ENCODE data around the gene SP2.

Gene SP2

DNA sequence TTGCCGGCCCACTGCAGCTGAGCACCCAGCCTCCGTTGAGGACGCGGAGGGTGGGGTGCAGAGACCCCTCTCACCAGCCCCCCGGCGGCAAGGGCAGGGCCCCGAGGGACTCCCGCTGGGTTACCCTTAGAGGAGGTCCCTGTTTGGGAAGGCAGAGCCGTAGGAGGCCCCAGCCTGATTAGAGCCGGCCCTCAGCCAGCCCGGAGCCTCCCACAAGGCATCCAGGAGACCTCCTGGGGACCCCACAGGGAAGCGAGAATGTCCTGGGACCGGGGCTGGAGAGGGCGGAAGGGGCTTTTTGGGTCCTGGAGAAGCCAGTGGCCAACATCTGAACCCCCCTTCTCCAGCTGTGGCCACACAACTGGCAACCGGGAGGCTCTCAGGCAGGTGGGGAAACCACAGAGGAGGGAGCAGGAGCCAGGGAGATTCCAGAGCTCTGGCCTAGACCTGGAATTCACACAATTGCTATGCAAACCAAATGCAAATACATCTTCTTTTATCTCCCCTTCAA lies 23.3 kb upstream of the SP2 start:
- Histone ChIP-seq H3K4me1 (ENCODE audit: control insufficient read depth, low read depth, low read length) (peaks cover 42% of the 10 kb centered on the region), H3K27ac (ENCODE audit: low read length) (no peak overlapping the region), H3K9me3 (ENCODE audit: control insufficient read depth, low read depth, low read length) (no peaks in the 10 kb centered on the region), H3K36me3 (ENCODE audit: control insufficient read depth, low read depth, low read length) (no peaks in the 10 kb centered on the region), H3K4me3 (ENCODE audit: low read length) (peak overlapping the region; percentile 51), H3K27me3 (ENCODE audit: control insufficient read depth, insufficient read depth, low read length) (peaks cover 29% of the 10 kb centered on the region), H3K9ac (ENCODE audit: low read length) (no peak overlapping the region)

GRCh38 chr17:47873200-47874090 lies 22.6 kb upstream of the SP2 start:
- Histone ChIP-seq H3K4me1 (ENCODE audit: control insufficient read depth, low read depth, low read length) (peaks cover 47% of the 10 kb centered on the region), H3K9ac (ENCODE audit: low read length) (no peak overlapping the region), H3K4me3 (ENCODE audit: low read length) (peak overlapping the region; percentile 51)

DNA sequence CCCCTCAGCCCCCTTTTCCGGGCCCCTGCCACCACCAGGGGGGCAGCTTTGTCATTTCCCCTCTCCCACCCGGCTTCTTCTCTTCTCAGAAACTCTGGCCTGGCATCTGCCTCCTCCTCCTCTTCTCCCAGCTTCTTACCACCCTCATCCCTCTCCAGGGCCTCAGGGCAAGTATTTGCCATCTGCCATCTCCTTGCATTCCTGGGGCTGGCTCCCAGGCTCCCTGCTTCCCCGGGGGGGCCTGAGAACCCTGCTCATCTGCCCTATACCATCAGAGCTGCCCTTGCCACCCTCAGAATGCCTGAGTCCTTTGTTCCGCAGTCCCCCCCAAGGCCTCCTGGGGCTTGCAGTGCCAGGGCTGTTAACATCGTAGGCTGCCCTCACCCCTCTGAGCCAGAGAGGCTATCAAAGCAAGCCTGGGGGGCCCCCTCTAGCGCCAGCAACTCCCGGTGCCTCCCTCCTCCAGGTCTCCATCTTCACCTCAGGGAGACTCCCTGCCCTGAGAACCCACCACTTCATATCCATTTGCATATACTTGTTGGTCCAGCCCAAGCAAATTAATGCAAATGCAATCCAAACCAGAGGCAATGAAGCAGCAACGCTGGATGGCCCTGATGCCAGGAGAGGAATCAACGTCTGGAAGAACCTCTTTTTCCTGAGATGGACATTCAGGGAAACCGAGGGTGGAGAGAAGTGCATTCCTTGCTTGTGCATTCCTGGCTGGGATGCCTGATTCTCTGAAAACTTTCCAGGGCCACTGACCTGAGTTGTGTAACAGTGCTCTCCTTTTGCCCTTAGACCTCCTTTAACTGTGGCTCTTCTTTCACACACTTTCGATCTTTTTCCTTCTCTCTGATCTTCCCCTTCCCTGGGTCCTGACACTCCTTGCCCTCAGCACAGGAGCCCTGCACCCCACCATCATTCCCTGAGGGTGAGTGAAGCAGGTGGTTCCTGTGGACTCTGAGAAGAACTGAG lies 20.7 kb upstream of the SP2 start:
- Histone ChIP-seq H3K27me3 (ENCODE audit: control insufficient read depth, insufficient read depth, low read length) (peaks cover 22% of the 10 kb centered on the region), H3K4me3 (ENCODE audit: low read length) (no peak overlapping the region), H3K4me1 (ENCODE audit: control insufficient read depth, low read depth, low read length) (peaks cover 37% of the 10 kb centered on the region), H3K9ac (ENCODE audit: low read length) (no peak overlapping the region), H3K9me3 (ENCODE audit: control insufficient read depth, low read depth, low read length) (no peaks in the 10 kb centered on the region), H3K27ac (ENCODE audit: low read length) (no peak overlapping the region), H3K36me3 (ENCODE audit: control insufficient read depth, low read depth, low read length) (no peaks in the 10 kb centered on the region)

More at GRCh38 chr17:47873200-47874090, 22.6 kb upstream of the SP2 start:
- Histone ChIP-seq H3K36me3 (ENCODE audit: control insufficient read depth, low read depth, low read length) (no peaks in the 10 kb centered on the region), H3K9me3 (ENCODE audit: control insufficient read depth, low read depth, low read length) (no peaks in the 10 kb centered on the region), H3K27ac (ENCODE audit: low read length) (no peak overlapping the region), H3K27me3 (ENCODE audit: control insufficient read depth, insufficient read depth, low read length) (peaks cover 32% of the 10 kb centered on the region)

- peaks cover 28% of the 10 kb centered on the region for H3K4me1 ChIP-seq (ENCODE audit: control insufficient read depth, low read depth, low read length)
- H3K9ac ChIP-seq (ENCODE audit: low read length) = no peak overlapping the region
- H3K4me3 ChIP-seq (ENCODE audit: low read length) = no peak overlapping the region
- no peaks in the 10 kb centered on the region for H3K36me3 ChIP-seq (ENCODE audit: control insufficient read depth, low read depth, low read length)
- H3K27ac ChIP-seq (ENCODE audit: low read length) = no peak overlapping the region
- no peaks in the 10 kb centered on the region for H3K9me3 ChIP-seq (ENCODE audit: control insufficient read depth, low read depth, low read length)
- H3K27me3 ChIP-seq (ENCODE audit: control insufficient read depth, insufficient read depth, low read length) = peaks cover 4% of the 10 kb centered on the region
Observed at GRCh38 chr17:47877368-47878034, 18.5 kb upstream of the SP2 start.

DNA sequence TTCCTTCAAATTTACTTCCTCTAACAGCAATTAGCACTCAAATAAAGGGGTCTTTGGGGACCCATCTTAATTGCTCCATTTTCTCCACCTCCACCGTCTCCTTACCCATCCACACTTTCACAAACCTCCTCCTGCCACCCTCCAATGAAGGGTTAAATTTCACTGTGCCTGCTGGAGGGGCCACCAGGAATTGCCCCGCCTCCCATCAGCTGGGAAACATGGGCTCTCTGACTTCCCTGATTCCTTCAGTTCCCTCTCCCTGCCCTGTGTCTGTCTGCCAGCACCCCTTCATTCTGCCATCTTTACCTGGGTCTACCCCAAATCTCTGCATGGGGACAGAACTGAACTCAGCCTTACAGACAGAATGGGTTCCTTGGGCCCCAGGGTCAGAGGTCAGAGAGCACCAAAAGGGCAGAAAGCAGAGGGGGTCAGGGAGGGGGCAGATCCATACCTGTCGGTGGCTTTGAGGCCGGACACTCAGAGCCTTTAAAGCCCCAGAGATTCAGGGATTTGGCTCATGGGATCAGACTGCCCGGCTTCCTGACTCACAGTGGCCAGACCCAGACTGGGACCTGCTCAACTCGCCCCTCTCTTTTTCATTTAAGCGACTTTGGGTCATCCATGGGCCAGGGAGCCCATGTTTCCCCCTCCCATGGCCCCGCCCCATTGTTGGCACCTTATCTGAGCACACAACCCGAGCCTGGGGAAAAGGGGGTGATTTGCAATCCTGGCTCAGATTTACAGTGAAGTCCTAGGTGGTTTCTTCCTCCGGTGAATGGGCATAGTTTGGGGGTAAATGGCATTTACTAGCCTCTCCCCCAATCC lies 17.6 kb upstream of the SP2 start:
- Histone ChIP-seq H3K27me3 (ENCODE audit: control insufficient read depth, insufficient read depth, low read length) (peaks cover 4% of the 10 kb centered on the region), H3K9ac (ENCODE audit: low read length) (no peak overlapping the region), H3K9me3 (ENCODE audit: control insufficient read depth, low read depth, low read length) (no peaks in the 10 kb centered on the region), H3K36me3 (ENCODE audit: control insufficient read depth, low read depth, low read length) (no peaks in the 10 kb centered on the region), H3K4me3 (ENCODE audit: low read length) (no peak overlapping the region), H3K27ac (ENCODE audit: low read length) (no peak overlapping the region), H3K4me1 (ENCODE audit: control insufficient read depth, low read depth, low read length) (peaks cover 19% of the 10 kb centered on the region)

DNA sequence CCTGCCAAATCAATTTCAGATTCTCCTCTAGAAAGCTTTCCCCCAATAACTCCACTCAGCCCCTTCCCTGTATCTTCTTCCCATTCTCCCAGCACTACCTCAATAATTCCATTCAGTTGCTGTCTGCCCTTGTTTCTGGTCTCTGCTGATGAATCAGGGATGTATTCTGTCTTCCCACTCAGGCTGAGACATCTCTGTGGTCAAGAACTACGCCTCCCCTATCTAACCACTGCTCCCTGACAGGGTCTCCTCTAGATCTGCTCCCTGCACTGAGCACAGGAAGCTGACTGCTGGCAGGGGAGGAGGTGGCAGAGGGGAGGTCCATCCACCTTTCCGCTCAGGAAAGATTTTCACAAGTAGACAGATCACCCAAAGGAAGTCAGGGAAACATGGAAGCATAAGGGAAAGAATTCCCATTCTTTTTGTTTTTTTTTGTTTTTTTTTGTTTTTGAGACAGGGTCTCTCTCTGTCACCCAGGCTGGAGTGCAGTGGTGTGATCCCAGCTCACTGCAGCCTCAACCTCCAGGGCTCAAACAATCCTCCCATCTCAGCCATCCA lies 16.9 kb upstream of the SP2 start:
- Histone ChIP-seq H3K9ac (ENCODE audit: low read length) (no peak overlapping the region), H3K36me3 (ENCODE audit: control insufficient read depth, low read depth, low read length) (no peaks in the 10 kb centered on the region), H3K27ac (ENCODE audit: low read length) (no peak overlapping the region), H3K27me3 (ENCODE audit: control insufficient read depth, insufficient read depth, low read length) (peaks cover 4% of the 10 kb centered on the region), H3K9me3 (ENCODE audit: control insufficient read depth, low read depth, low read length) (no peaks in the 10 kb centered on the region), H3K4me1 (ENCODE audit: control insufficient read depth, low read depth, low read length) (peaks cover 18% of the 10 kb centered on the region), H3K4me3 (ENCODE audit: low read length) (no peak overlapping the region)

DNA sequence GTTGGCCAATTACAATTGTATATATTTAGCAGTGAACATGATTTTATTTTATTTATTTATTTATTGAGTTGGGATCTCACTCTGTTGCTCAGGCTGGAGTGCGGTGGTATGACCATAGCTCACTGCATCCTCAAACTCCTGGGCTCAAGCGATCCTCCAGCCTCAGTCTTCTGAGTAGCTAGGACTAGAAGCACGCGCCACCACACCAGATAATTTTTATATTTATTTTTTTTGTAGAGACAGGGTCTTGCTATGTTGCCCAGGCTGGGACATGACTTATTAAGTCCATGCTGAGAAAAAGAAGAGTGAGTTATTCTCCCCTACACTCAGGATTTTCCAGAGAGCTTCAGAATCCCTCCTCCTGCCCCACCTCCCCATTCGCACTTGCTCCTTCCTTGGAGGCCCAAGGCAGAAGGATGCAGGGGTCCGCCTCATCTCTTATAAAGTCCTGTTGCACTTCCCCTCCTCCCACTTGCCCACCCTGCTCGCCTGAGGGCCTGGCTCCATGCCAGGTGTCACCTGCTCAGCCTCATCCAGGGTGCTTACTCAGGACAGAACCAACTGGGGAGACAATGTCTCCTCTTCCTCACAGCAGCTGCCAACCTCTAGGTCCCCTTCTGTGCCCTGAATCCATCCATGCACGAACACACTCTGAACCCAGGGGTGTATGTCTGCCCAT lies 16.1 kb upstream of the SP2 start:
- Histone ChIP-seq H3K27ac (ENCODE audit: low read length) (no peak overlapping the region), H3K9me3 (ENCODE audit: control insufficient read depth, low read depth, low read length) (no peaks in the 10 kb centered on the region), H3K27me3 (ENCODE audit: control insufficient read depth, insufficient read depth, low read length) (peaks cover 4% of the 10 kb centered on the region), H3K36me3 (ENCODE audit: control insufficient read depth, low read depth, low read length) (no peaks in the 10 kb centered on the region), H3K4me3 (ENCODE audit: low read length) (no peak overlapping the region), H3K4me1 (ENCODE audit: control insufficient read depth, low read depth, low read length) (peaks cover 15% of the 10 kb centered on the region), H3K9ac (ENCODE audit: low read length) (no peak overlapping the region)

GRCh38 chr17:47882247-47882646 lies 13.8 kb upstream of the SP2 start:
- Histone ChIP-seq H3K4me1 (ENCODE audit: control insufficient read depth, low read depth, low read length) (peaks cover 16% of the 10 kb centered on the region), H3K4me3 (ENCODE audit: low read length) (no peak overlapping the region), H3K36me3 (ENCODE audit: control insufficient read depth, low read depth, low read length) (no peaks in the 10 kb centered on the region), H3K9ac (ENCODE audit: low read length) (no peak overlapping the region), H3K9me3 (ENCODE audit: control insufficient read depth, low read depth, low read length) (no peaks in the 10 kb centered on the region), H3K27ac (ENCODE audit: low read length) (no peak overlapping the region), H3K27me3 (ENCODE audit: control insufficient read depth, insufficient read depth, low read length) (peaks cover 4% of the 10 kb centered on the region)

DNA sequence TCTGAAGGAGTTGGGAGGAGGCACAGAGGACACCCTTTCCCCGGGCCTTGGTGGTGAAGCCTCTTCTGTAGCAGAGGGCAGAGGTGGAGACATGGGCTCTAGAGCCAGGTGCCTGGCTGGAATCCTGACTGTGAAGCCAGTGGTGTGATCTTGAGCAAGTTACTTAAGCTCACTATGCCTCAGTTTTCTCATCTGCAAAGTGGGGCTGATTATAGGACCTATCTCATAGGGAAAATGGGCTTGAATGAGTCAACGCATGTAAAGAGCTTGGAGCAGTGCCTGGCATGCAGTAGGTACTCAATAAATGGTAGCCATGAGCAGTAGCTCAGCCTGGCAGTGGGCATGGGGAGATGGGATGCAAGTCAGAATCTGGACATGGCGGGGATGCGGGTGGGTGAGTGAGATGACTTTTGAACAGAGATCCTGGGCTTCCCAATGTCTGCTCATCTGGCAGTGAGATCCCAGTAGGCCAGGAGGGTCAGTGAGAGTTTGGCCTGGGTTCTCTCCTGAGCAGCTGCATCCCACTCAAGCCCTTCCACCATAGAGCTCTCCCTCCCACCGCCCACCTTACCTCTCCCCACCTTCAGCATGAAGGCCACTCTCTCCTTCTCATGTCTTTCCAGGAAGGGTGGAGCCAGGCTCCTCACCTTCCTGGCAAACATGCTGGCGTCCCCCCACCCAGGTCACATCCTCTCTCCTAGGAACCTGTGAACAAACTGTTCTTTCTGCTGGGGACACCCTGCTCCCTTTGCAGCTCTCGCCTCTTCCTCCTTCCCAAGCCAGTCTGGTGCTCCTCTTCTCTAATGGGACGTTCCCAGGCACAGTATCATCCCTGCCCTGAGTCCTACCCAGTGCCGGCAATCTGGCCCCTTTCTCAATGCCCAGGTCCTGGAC lies 13.1 kb upstream of the SP2 start:
- peaks cover 2% of the 10 kb centered on the region for H3K27me3 ChIP-seq (ENCODE audit: control insufficient read depth, insufficient read depth, low read length)
- no peak overlapping the region for H3K27ac ChIP-seq (ENCODE audit: low read length)
- H3K4me3 ChIP-seq (ENCODE audit: low read length) = no peak overlapping the region
- H3K9me3 ChIP-seq (ENCODE audit: control insufficient read depth, low read depth, low read length) = no peaks in the 10 kb centered on the region
- peaks cover 16% of the 10 kb centered on the region for H3K4me1 ChIP-seq (ENCODE audit: control insufficient read depth, low read depth, low read length)
- no peaks in the 10 kb centered on the region for H3K36me3 ChIP-seq (ENCODE audit: control insufficient read depth, low read depth, low read length)
- H3K9ac ChIP-seq (ENCODE audit: low read length) = no peak overlapping the region

Data from iPS-18a (cell line).